Thyroid gland (tissue), 4 donors: ENCODE results near the gene TBCD.
"Not testable (repeated sequence)": the region's sequence is repeated elsewhere in the genome, so short reads cannot be mapped to it uniquely, and the experiment has no call there.

Experiments
- CTCF ChIP-seq, 6 experiments: fragments of 200-600 bp in 3 of 6; fragments of 450-650 bp in 3 of 6; sonication (generic) in 3 of 6; IDR thresholded peaks; one replicate each; pipeline ENCODE4 v1.5.1; 2016 to 2019; ENCODE audit warnings: antibody characterized with exemption in 6 of 6, mild to moderate bottlenecking in 2 of 6, inconsistent platforms in 1 of 6, moderate library complexity in 1 of 6
- POLR2A ChIP-seq, 2 donors: fragments of 450-650 bp; IDR thresholded peaks; one replicate each; pipeline ENCODE4 v1.6.1; 2017; ENCODE audit warnings: antibody characterized with exemption in 2 of 2, mild to moderate bottlenecking in 2 of 2, moderate library complexity in 1 of 2

DNA sequence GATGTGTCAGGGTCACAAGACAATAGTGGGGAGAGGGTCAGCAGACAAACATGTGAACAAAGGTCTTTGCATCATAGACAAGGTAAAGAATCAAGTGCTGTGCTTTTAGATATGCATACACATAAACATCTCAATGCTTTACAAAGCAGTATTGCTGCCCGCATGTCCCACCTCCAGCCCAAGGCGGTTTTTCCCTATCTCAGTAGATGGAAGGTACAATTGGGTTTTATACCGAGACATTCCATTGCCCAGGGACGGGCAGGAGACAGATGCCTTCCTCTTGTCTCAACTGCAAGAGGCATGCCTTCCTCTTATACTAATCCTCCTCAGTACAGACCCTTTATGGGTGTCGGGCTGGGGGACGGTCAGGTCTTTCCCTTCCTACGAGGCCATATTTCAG lies 7.1 kb upstream of the TBCD start:
- TF ChIP-seq CTCF, POLR2A (IDR thresholded peaks at IDR 0.05): not testable (repeated sequence)
